OCI-LY7 (cell line): Measurements from ENCODE around the gene LUM. TPM values are rescaled to one million over a fixed set of nuclear protein-coding genes. Genes with fewer than 3 reads are reported as not detected.

ENCODE experiments used
- BruUV-seq: library from RNA; stranded (reverse); fragments of 400-500 nt; replicated peaks from 2 replicates; lab custom pipeline; 2021; lab: Mats Ljungman, UMichigan
- CTCF ChIA-PET: fragments of 300-600 bp; sonication (Branson Sonifier 250); formaldehyde crosslinking; loops from one replicate; lab custom pipeline; 2022; ENCODE audit warnings: antibody characterized with exemption; ENCODE audit not compliant: unreplicated experiment; lab: Charles Lee
- POLR2A ChIA-PET: fragments of 300-600 bp; sonication (Branson Sonifier 250); formaldehyde crosslinking; loops from one replicate; lab custom pipeline; 2022; ENCODE audit warnings: antibody characterized with exemption; lab: Charles Lee
- DNase-seq: peaks from one replicate; pipeline ENCODE4 v3.0.0-alpha.2; 2015; ENCODE audit warnings: low spot score
- H2AFZ ChIP-seq: fragments of 200-600 bp; sonication (generic), shearing (Covaris generic); 2 replicates; pipeline ENCODE4 v1.6.1; 2014; ENCODE audit warnings: mild to moderate bottlenecking, antibody characterized with exemption, low read length, moderate library complexity
- H3K27ac ChIP-seq: fragments of 200-600 bp; sonication (generic); 2 replicates; pipeline ENCODE4 v1.5.1; 2014; ENCODE audit warnings: mixed run types, low read depth, mild to moderate bottlenecking, moderate library complexity, low read length, inconsistent platforms; ENCODE audit not compliant: poor library complexity, severe bottlenecking
- H3K36me3 ChIP-seq: fragments of 200-600 bp; sonication (generic); 2 replicates; pipeline ENCODE4 v1.6.1; 2014; ENCODE audit warnings: mild to moderate bottlenecking, antibody characterized with exemption, low read length, moderate library complexity, mixed read lengths; ENCODE audit not compliant: insufficient read depth
- H3K4me1 ChIP-seq: fragments of 200-600 bp; sonication (generic); 2 replicates; pipeline ENCODE4 v1.5.1; 2014; ENCODE audit warnings: mild to moderate bottlenecking, low read length; ENCODE audit not compliant: insufficient read depth, poor library complexity, severe bottlenecking
- H3K4me2 ChIP-seq: fragments of 200-600 bp; sonication (generic); 2 replicates; pipeline ENCODE4 v1.6.1; 2014; ENCODE audit warnings: mild to moderate bottlenecking, low read length
- H3K4me3 ChIP-seq: fragments of 200-600 bp; sonication (generic); 2 replicates; pipeline ENCODE4 v1.5.1; 2014; ENCODE audit warnings: mild to moderate bottlenecking, low read depth, low read length; ENCODE audit not compliant: poor library complexity, severe bottlenecking
- H3K79me2 ChIP-seq: fragments of 200-600 bp; sonication (generic); 2 replicates; pipeline ENCODE4 v1.6.1; 2016; ENCODE audit warnings: low read depth, mild to moderate bottlenecking, low read length, moderate library complexity, mixed read lengths; ENCODE audit not compliant: insufficient read depth
- H3K9me2 ChIP-seq: fragments of 200-600 bp; sonication (generic); 2 replicates; pipeline ENCODE4 v1.6.1; 2016; ENCODE audit warnings: mild to moderate bottlenecking, low read length, mixed read lengths; ENCODE audit not compliant: insufficient read depth
- H3K9me3 ChIP-seq: fragments of 200-600 bp; sonication (generic); 2 replicates; pipeline ENCODE4 v1.6.1; 2014; ENCODE audit warnings: mild to moderate bottlenecking, mixed run types, low read length, mixed read lengths
- H4K20me1 ChIP-seq: fragments of 200-600 bp; sonication (generic); 2 replicates; pipeline ENCODE4 v1.6.1; 2014; ENCODE audit warnings: mild to moderate bottlenecking, antibody characterized with exemption, low read length, moderate library complexity, mixed read lengths; ENCODE audit not compliant: insufficient read depth
- CTCF ChIP-seq: fragments of 200-600 bp; sonication (generic); conservative IDR thresholded peaks from 2 replicates; pipeline ENCODE4 v1.5.1; 2014; ENCODE audit warnings: mild to moderate bottlenecking, antibody characterized with exemption, low read length, moderate library complexity, mixed read lengths
- EZH2phosphoT487 ChIP-seq: fragments of 200-600 bp; sonication (generic); IDR thresholded peaks from 2 replicates; pipeline ENCODE4 v1.6.1; 2018; ENCODE audit warnings: low read depth, borderline replicate concordance, mild to moderate bottlenecking, mixed run types, antibody characterized with exemption, low read length, moderate library complexity, mixed read lengths
- intact Hi-C: fragments of 100-400 bp; cut with micrococcal nuclease; formaldehyde crosslinking; loops from one replicate; pipeline ENCODE4 v1.10.0; 2022; ENCODE audit not compliant: unreplicated experiment
- total RNA-seq, 2 experiments: library from RNA; depleted of rRNA in 1 of 2; stranded (reverse); fragments of >200 nt in 1 of 2; shearing (Covaris generic) in 1 of 2; gene quantifications; 2 replicates each; pipeline ENCODE4 v1.2.3, GENCODE V29; 2014 to 2022

LUM gene
- total RNA-seq, 2 experiments from 2014 or later, result not detected

GRCh38 chr12:91074851-91075250 is 36.4 kb downstream of the LUM start:
- H3K36me3 ChIP-seq, result no peaks in the 10 kb centered on the region
- H3K9me2 ChIP-seq, result no peaks in the 10 kb centered on the region
- H4K20me1 ChIP-seq, result no peaks in the 10 kb centered on the region
- no peaks in the 10 kb centered on the region for H3K4me1 ChIP-seq
- no peak overlapping the region for H3K4me3 ChIP-seq
- no peaks in the 10 kb centered on the region for H3K79me2 ChIP-seq
- POLR2A ChIA-PET, result no interaction called here
- H3K4me2 ChIP-seq, result no peak overlapping the region
- intact Hi-C loops, result no loop called here
- no peak for TF ChIP-seq EZH2phosphoT487
- no peak for TF ChIP-seq CTCF
- CTCF ChIA-PET, result no interaction called here
- no peak for DNase-seq
- H3K27ac ChIP-seq, result no peak overlapping the region
- H2AFZ ChIP-seq, result no peak overlapping the region
- no peaks in the 10 kb centered on the region for H3K9me3 ChIP-seq
- BruUV-seq, result no TSS peak

- Histone ChIP-seq H4K20me1 (no peaks in the 10 kb centered on the region), H3K4me3 (no peak overlapping the region), H3K4me2 (no peak overlapping the region), H3K36me3 (no peaks in the 10 kb centered on the region), H3K4me1 (no peaks in the 10 kb centered on the region), H3K79me2 (no peaks in the 10 kb centered on the region), H3K9me3 (no peaks in the 10 kb centered on the region), H2AFZ (no peak overlapping the region), H3K9me2 (no peaks in the 10 kb centered on the region), H3K27ac (no peak overlapping the region)
- no peak for TF ChIP-seq EZH2phosphoT487
- no peak for TF ChIP-seq CTCF
- ChIA-PET CTCF (no interaction called here), POLR2A (no interaction called here)
- no peak for DNase-seq
- intact Hi-C loops, result no loop called here
- no TSS peak for BruUV-seq
Measured at GRCh38 chr12:91074154-91074709, 37.1 kb downstream of the LUM start.

- Histone ChIP-seq H3K4me1 (no peaks in the 10 kb centered on the region), H3K79me2 (no peaks in the 10 kb centered on the region), H3K27ac (no peak overlapping the region), H3K4me3 (no peak overlapping the region), H3K9me2 (no peaks in the 10 kb centered on the region), H3K4me2 (no peak overlapping the region), H4K20me1 (no peaks in the 10 kb centered on the region), H2AFZ (no peak overlapping the region), H3K9me3 (no peaks in the 10 kb centered on the region), H3K36me3 (no peaks in the 10 kb centered on the region)
- no peak for DNase-seq
- no peak for TF ChIP-seq CTCF
- no peak for TF ChIP-seq EZH2phosphoT487
- intact Hi-C loops, result no loop called here
- BruUV-seq, result no TSS peak
- CTCF ChIA-PET, result no interaction called here
- POLR2A ChIA-PET, result no interaction called here
Measured at GRCh38 chr12:91073426-91073825, 37.9 kb downstream of the LUM start.
